ENCODE measurements around the gene CLEC16A. TPM values are rescaled to one million over a fixed set of nuclear protein-coding genes. Genes with fewer than 3 reads are reported as not detected.

The CLEC16A gene
- total and polyA plus RNA-seq, 2 experiments from 2014 or later = 9.9 to 24.1 TPM

DNA sequence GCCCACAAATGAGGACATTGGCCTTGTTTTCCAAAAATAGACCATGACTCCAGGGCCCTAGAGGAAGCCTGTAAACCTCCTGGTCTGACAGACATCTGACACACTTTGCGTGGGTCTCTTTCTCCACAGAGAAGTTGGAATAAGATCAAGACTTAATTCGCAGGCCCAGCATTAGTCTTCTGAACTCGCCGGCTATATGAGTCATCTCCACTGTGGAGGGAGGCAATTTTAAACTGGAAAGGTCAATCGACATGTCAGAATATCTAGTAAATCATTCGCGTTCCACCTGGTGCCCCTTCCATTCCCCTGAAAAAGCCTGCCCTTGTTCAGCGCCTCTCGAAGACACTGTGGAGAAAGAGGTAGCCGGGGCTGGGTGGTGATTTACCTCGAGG, 140.1 kb downstream of the CLEC16A start:
- ATAC-seq (no peak), DNase-seq (ENCODE audit: low spot score) (no peak)
- H3K79me2 ChIP-seq (replicated peaks; ENCODE audit: insufficient read depth) = no peaks in the 10 kb centered on the region
- peaks cover 1% of the 10 kb centered on the region; the same call in 1 of the 2 replicates for H3K4me1 ChIP-seq (ENCODE audit: insufficient read depth)
- no peaks in the 10 kb centered on the region for H3K27me3 ChIP-seq (ENCODE audit: insufficient read depth)
- no peak overlapping the region for H3K4me2 ChIP-seq
- H3K36me3 ChIP-seq (ENCODE audit: insufficient read depth) = no peaks in the 10 kb centered on the region
- Mint-ChIP-seq H3K4me1 (peaks cover 10% of the 10 kb centered on the region), H3K27ac (no peak overlapping the region), H3K4me3 (no peak overlapping the region), H3K36me3 (ENCODE audit: low read depth) (peaks cover 3% of the 10 kb centered on the region; the same call in 1 of the 3 replicates), H3K27me3 (ENCODE audit: insufficient read depth, low read depth, poor library complexity) (peaks cover 7% of the 10 kb centered on the region), H3K9me3 (no peaks in the 10 kb centered on the region)
- H3K4me3 ChIP-seq = no peak overlapping the region
- TF ChIP-seq STAT1 (IDR thresholded peaks at IDR 0.05; ENCODE audit: unreplicated experiment) (no peak), ZNF114 (CRISPR knock-in tag; IDR thresholded peaks at IDR 0.05) (no peak), POLR2AphosphoS5 (IDR thresholded peaks at IDR 0.05; ENCODE audit: low read depth) (no peak), ZNF331 (CRISPR knock-in tag; IDR thresholded peaks at IDR 0.05; ENCODE audit: low read depth) (no peak), CREB1 (CRISPR knock-in tag; IDR thresholded peaks at IDR 0.05; ENCODE audit: low read depth) (no peak)
- no peaks in the 10 kb centered on the region for H4K20me1 ChIP-seq (replicated peaks; ENCODE audit: insufficient read depth)
- H3K9me2 ChIP-seq (ENCODE audit: insufficient read depth) = no peaks in the 10 kb centered on the region
- no peak overlapping the region for H3K27ac ChIP-seq (ENCODE audit: low read depth)
- no peaks in the 10 kb centered on the region for H3F3A ChIP-seq (replicated peaks; ENCODE audit: low read depth)
- H2AFZ ChIP-seq = no peak overlapping the region

DNA sequence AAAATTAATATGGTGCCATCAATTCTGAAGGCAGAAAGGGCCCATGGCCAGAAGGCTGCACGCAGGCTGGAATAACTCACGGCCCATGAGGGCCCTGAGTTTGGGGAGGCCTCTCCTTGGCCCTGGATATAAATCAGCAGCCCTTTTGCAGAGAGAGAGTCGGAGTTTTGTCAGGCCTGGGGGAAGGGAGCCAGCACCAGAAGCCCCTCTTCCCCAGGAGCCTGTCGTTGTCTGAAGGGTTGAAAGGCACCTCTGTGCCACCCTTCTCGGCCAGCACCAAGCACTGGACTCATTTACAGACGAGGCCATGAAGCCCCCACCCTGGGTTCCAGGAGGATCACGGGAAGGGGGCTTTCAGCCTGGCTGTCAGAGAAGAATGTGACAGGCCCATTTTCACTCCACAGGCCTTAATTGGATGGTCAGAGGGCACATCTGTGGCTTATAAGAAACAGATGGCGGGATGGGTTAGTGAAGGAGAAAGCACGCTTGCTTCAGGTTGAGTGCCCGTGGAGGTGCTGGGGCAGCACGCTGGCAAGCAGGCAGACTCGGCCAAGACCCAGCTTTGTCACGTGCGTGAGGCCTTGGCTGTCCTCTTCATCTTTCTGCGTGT, 140.6 kb downstream of the CLEC16A start:
- Histone ChIP-seq H3F3A (replicated peaks; ENCODE audit: low read depth) (no peaks in the 10 kb centered on the region), H3K79me2 (replicated peaks; ENCODE audit: insufficient read depth) (no peaks in the 10 kb centered on the region), H3K36me3 (ENCODE audit: insufficient read depth) (no peaks in the 10 kb centered on the region), H3K27me3 (ENCODE audit: insufficient read depth) (no peaks in the 10 kb centered on the region), H3K4me1 (ENCODE audit: insufficient read depth) (no peaks in the 10 kb centered on the region), H4K20me1 (replicated peaks; ENCODE audit: insufficient read depth) (no peaks in the 10 kb centered on the region), H2AFZ (no peak overlapping the region), H3K4me3 (no peak overlapping the region), H3K4me2 (no peak overlapping the region), H3K9me2 (ENCODE audit: insufficient read depth) (no peaks in the 10 kb centered on the region), H3K27ac (ENCODE audit: low read depth) (no peak overlapping the region)
- no peak overlapping the region for H3K4me3 Mint-ChIP-seq
- H3K36me3 Mint-ChIP-seq (ENCODE audit: low read depth) = peaks cover 3% of the 10 kb centered on the region; the same call in 1 of the 3 replicates
- no peak for ATAC-seq
- no peaks in the 10 kb centered on the region for H3K9me3 Mint-ChIP-seq
- H3K4me1 Mint-ChIP-seq = peaks cover 5% of the 10 kb centered on the region; the same call in 1 of the 3 replicates
- no peak overlapping the region for H3K27ac Mint-ChIP-seq
- peaks cover 8% of the 10 kb centered on the region for H3K27me3 Mint-ChIP-seq (ENCODE audit: insufficient read depth, low read depth, poor library complexity)
- no peak for DNase-seq (ENCODE audit: low spot score)
- no peak for TF ChIP-seq ZNF331 (CRISPR knock-in tag; IDR thresholded peaks at IDR 0.05; ENCODE audit: low read depth)
- no peak for TF ChIP-seq STAT1 (IDR thresholded peaks at IDR 0.05; ENCODE audit: unreplicated experiment)
- TF ChIP-seq POLR2AphosphoS5 (IDR thresholded peaks at IDR 0.05; ENCODE audit: low read depth) = no peak
- no peak for TF ChIP-seq NANOG (IDR thresholded peaks at IDR 0.05; ENCODE audit: borderline replicate concordance)
- TF ChIP-seq JUNB (IDR thresholded peaks at IDR 0.05; ENCODE audit: unreplicated experiment) = no peak
- no peak for TF ChIP-seq CREB1 (CRISPR knock-in tag; IDR thresholded peaks at IDR 0.05; ENCODE audit: low read depth)
- TF ChIP-seq, protein P1, sequence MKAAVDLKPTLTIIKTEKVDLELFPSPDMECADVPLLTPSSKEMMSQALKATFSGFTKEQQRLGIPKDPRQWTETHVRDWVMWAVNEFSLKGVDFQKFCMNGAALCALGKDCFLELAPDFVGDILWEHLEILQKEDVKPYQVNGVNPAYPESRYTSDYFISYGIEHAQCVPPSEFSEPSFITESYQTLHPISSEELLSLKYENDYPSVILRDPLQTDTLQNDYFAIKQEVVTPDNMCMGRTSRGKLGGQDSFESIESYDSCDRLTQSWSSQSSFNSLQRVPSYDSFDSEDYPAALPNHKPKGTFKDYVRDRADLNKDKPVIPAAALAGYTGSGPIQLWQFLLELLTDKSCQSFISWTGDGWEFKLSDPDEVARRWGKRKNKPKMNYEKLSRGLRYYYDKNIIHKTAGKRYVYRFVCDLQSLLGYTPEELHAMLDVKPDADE (IDR thresholded peaks at IDR 0.05) = no peak
- TF ChIP-seq ZNF114 (CRISPR knock-in tag; IDR thresholded peaks at IDR 0.05) = no peak

DNA sequence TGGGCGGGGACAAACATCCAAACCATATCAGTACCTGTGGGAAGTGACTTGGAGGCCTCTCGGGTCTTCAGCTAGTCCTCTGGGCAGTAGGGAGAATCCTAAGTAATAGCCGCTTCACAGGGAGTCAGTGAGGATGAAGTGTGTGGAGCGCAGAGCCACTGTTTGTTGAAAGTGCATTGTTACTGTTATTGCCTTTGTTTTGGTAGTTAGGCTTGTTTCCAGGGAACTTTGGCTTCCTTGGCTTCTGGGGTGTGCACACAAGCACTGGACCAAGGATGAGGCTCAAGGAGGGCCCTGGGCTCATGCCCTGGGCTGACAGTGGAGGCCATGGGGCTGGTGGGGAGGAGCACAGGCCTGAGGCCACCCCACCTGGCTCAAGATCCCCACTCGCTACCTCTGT, 141.6 kb downstream of the CLEC16A start:
- Histone ChIP-seq H3K4me2 (no peak overlapping the region), H3K9me2 (ENCODE audit: insufficient read depth) (no peaks in the 10 kb centered on the region), H3K79me2 (replicated peaks; ENCODE audit: insufficient read depth) (no peaks in the 10 kb centered on the region), H3K27ac (ENCODE audit: low read depth) (no peak overlapping the region), H4K20me1 (replicated peaks; ENCODE audit: insufficient read depth) (no peaks in the 10 kb centered on the region), H3K4me3 (no peak overlapping the region), H2AFZ (no peak overlapping the region), H3K4me1 (ENCODE audit: insufficient read depth) (no peaks in the 10 kb centered on the region), H3F3A (replicated peaks; ENCODE audit: low read depth) (no peaks in the 10 kb centered on the region), H3K36me3 (ENCODE audit: insufficient read depth) (no peaks in the 10 kb centered on the region), H3K27me3 (ENCODE audit: insufficient read depth) (no peaks in the 10 kb centered on the region)
- Mint-ChIP-seq H3K4me1 (peaks cover 4% of the 10 kb centered on the region; the same call in 1 of the 3 replicates), H3K36me3 (ENCODE audit: low read depth) (peaks cover 3% of the 10 kb centered on the region; the same call in 1 of the 3 replicates), H3K27me3 (ENCODE audit: insufficient read depth, low read depth, poor library complexity) (peaks cover 8% of the 10 kb centered on the region), H3K9me3 (no peaks in the 10 kb centered on the region), H3K27ac (no peak overlapping the region), H3K4me3 (no peak overlapping the region)
- no peak for DNase-seq (ENCODE audit: low spot score)
- no peak for ATAC-seq
- TF ChIP-seq, protein P2, sequence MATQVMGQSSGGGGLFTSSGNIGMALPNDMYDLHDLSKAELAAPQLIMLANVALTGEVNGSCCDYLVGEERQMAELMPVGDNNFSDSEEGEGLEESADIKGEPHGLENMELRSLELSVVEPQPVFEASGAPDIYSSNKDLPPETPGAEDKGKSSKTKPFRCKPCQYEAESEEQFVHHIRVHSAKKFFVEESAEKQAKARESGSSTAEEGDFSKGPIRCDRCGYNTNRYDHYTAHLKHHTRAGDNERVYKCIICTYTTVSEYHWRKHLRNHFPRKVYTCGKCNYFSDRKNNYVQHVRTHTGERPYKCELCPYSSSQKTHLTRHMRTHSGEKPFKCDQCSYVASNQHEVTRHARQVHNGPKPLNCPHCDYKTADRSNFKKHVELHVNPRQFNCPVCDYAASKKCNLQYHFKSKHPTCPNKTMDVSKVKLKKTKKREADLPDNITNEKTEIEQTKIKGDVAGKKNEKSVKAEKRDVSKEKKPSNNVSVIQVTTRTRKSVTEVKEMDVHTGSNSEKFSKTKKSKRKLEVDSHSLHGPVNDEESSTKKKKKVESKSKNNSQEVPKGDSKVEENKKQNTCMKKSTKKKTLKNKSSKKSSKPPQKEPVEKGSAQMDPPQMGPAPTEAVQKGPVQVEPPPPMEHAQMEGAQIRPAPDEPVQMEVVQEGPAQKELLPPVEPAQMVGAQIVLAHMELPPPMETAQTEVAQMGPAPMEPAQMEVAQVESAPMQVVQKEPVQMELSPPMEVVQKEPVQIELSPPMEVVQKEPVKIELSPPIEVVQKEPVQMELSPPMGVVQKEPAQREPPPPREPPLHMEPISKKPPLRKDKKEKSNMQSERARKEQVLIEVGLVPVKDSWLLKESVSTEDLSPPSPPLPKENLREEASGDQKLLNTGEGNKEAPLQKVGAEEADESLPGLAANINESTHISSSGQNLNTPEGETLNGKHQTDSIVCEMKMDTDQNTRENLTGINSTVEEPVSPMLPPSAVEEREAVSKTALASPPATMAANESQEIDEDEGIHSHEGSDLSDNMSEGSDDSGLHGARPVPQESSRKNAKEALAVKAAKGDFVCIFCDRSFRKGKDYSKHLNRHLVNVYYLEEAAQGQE (IDR thresholded peaks at IDR 0.05; ENCODE audit: unreplicated experiment) = no peak

All from GM23338 (cell line).